GM21576 (cell line): ENCODE data around the gene NDUFA11.
A peak's percentile ranks its signal among the peaks of the same experiment; 100 is the strongest.

Source experiments
- ATAC-seq: cut with Tn5 transposase; IDR thresholded peaks from one replicate; pipeline ENCODE4 v1.9.1; 2021; ENCODE audit warnings: mild to moderate bottlenecking, moderate library complexity; ENCODE audit not compliant: unreplicated experiment

The NDUFA11 gene

GRCh38 chr19:5932609-5933262, 29.1 kb upstream of the NDUFA11 start:
- ATAC-seq = no peak

GRCh38 chr19:5932146-5932545, 28.6 kb upstream of the NDUFA11 start:
- no peak for ATAC-seq

GRCh38 chr19:5931251-5931650, 27.7 kb upstream of the NDUFA11 start:
- ATAC-seq = no peak

GRCh38 chr19:5929625-5930024, 26.0 kb upstream of the NDUFA11 start:
- ATAC-seq = no peak

- no peak for ATAC-seq
Observed at GRCh38 chr19:5929179-5929578, 25.6 kb upstream of the NDUFA11 start.

GRCh38 chr19:5927441-5927821, 23.8 kb upstream of the NDUFA11 start:
- ATAC-seq = peak; percentile 72

GRCh38 chr19:5926641-5927440, 23.3 kb upstream of the NDUFA11 start:
- no peak for ATAC-seq

GRCh38 chr19:5925830-5926427, 22.3 kb upstream of the NDUFA11 start:
- ATAC-seq = no peak

GRCh38 chr19:5923356-5923755, 19.8 kb upstream of the NDUFA11 start:
- ATAC-seq = no peak

GRCh38 chr19:5922161-5922545, 18.6 kb upstream of the NDUFA11 start:
- no peak for ATAC-seq

- no peak for ATAC-seq
Observed at GRCh38 chr19:5921516-5922160, 18.0 kb upstream of the NDUFA11 start.

GRCh38 chr19:5918463-5919079, 15.0 kb upstream of the NDUFA11 start:
- ATAC-seq = no peak

- no peak for ATAC-seq
Observed at GRCh38 chr19:5917431-5918107, 14.0 kb upstream of the NDUFA11 start.

- no peak for ATAC-seq
Observed at GRCh38 chr19:5916181-5916708, 12.7 kb upstream of the NDUFA11 start.

- no peak for ATAC-seq
Observed at GRCh38 chr19:5915782-5916165, 12.2 kb upstream of the NDUFA11 start.

GRCh38 chr19:5914946-5915781, 11.6 kb upstream of the NDUFA11 start:
- ATAC-seq = no peak

- no peak for ATAC-seq
Observed at GRCh38 chr19:5914358-5914774, 10.8 kb upstream of the NDUFA11 start.

GRCh38 chr19:5913739-5914357, 10.3 kb upstream of the NDUFA11 start, which contains the start of gene CAPS:
CAPS (plus strand) TSS chr19:5914254; CDS start chr19:5914407, 153 bp downstream.
- no peak for ATAC-seq

GRCh38 chr19:5911366-5911765, 7.8 kb upstream of the NDUFA11 start:
- ATAC-seq = no peak
